GM21717 (cell line): ENCODE results near the gene APBA2.
"Not testable (repeated sequence)": the region's sequence is repeated elsewhere in the genome, so short reads cannot be mapped to it uniquely, and the experiment has no call there.

Experiments used
- ATAC-seq: cut with Tn5 transposase; IDR thresholded peaks from one replicate; pipeline ENCODE4 v1.9.1; 2021; ENCODE audit warnings: mild to moderate bottlenecking, moderate library complexity; ENCODE audit not compliant: unreplicated experiment

APBA2 gene

DNA sequence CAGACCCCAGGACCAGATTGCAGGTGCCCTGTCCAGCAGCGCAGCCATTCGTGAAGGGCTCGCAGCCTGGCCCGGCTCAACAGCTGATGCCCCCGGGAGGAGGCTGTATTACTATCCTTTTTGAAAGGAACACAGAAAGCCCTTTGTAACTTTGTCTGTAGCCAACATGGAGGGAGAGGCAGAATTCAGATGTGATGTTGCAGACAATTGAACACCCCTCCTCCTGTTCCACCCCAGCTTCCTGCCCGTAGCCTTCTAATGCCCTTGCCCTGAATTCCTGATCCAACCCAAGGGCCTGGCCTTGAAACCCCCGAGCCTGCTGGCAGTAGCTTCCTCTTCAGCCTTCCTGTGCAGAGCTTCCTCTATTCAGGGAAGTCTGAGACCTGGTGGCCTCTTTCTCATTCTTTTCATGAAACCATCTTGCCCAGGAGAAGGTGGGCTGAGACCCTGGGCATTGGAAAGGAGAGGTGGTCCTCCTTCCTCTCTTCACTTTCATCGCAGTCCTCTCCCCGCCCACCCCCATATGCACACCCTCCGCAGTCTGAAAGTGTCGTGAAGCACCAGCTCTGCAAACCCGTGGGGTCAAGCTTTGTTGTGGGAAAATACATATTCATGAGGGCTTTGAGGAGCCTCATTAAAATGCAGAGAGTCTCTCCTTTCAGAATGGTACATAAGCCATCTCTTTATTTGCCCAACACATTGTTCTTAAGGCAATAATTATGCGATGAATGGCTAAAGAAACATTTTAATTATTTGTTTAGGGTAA is 109.2 kb downstream of the APBA2 start:
- ATAC-seq: no peak

GRCh38 chr15:28995705-28996104 is 109.9 kb downstream of the APBA2 start:
- ATAC-seq: no peak

DNA sequence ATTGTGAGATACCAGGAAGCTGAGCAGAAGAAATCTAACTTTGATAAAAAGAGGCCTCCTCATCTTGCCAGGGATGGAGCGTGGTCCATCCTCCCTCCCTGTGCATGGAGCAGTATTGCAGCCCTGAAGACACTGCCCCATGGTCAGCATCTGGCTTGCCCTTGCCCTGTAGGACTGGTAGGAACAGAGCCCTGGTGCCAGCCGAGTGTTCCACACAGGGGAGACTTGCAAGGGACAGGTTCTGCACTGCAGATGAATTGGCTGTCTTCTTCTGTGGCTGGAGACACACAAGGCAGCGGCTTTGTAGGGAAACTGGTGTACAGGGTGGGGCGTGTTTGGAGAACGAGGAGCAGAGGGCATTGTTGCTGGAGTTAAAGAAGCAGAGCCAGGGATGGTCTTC is 110.5 kb downstream of the APBA2 start:
- no peak for ATAC-seq

DNA sequence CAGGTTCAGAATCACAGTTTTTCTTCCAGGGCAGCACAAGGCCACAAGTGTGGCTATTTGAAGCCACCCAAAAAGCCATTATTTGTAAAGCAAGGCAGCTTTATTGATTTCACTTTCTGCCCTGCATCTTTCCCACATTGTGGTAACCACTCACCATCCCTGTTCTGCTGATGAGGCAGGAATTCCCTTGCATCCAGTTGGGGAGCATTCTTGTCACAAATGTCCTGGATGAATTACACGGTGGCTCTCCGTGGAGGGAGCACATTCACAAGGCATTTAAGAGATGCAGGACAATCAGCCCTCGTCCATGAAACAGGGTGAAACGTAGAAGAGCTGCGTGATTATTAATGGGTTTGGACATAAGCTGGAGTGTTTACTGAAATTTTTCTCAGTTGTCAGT is 111.2 kb downstream of the APBA2 start:
- ATAC-seq: no peak

GRCh38 chr15:28997791-28998190 is 112.0 kb downstream of the APBA2 start:
- no peak for ATAC-seq

DNA sequence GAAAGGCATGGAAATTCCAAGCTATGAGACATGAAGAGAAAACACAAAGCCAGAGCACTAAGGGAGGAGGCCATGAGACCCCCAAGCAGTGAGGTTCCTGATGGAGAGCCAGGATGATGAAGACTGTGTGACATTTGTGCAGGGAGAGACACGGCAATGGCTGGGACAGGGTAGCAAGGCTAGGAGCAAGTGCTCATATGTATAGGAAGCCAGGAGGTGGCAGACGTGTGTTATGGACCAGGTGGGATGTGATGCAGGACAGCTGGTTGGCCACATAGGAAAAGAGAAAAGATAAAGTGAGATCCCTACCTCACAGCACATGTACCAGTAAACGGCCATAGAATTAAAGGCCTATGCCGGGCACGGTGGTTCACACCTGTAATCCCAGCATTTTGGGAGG is 112.7 kb downstream of the APBA2 start:
- no peak for ATAC-seq

DNA sequence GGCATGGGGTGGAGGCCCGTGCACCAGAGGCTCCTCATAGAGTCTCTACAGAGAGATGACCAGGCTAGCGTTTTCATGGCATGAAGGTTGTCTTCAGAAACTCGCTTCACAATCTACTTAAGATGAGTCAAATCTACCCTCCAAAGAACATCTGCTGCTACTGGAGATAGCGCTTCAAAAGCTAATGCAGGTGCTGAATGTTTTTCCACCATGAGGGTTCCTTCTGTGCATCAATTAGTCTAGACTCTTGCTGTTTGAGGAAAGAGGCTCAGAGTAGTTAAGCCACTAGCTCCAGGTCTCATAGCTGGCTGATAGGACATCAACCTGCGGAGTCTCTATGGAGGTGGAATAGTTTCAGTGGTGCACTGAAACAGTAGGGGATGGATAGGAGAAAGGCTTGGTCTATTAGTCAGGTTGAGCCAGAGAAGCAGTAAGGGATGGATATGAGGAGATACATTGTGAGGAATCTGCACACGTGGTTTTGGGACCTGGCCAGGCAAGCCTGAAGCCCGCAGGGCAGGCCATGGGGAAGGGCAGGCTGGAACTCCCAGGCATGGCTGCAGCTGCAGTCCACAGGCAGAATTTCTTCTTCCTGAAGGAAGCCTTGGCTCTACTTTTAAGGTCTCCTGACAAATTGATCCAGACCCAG is 117.5 kb downstream of the APBA2 start:
- ATAC-seq: no peak

- ATAC-seq: no peak
Measured at GRCh38 chr15:29003840-29004233, 118.1 kb downstream of the APBA2 start.

DNA sequence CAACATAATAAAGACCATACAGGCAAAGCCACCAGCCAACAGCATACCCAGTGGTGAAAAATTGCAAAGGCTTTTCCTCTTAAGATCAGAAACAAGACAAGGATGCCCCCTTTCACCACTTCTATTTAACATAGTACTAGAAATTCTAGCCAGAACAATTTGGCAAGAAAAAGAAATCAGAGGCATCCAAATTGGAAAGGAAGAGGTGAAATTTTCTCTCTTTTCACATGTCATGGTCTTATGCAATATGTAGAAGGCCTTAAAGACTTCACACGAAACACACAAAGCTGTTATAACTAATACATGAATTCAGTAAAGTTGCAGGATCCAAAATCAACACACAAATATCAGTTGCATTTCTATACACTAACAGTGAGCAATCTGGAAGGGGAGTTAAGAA is 120.2 kb downstream of the APBA2 start:
- no peak for ATAC-seq

GRCh38 chr15:29008846-29009245 is 123.1 kb downstream of the APBA2 start:
- ATAC-seq: no peak

DNA sequence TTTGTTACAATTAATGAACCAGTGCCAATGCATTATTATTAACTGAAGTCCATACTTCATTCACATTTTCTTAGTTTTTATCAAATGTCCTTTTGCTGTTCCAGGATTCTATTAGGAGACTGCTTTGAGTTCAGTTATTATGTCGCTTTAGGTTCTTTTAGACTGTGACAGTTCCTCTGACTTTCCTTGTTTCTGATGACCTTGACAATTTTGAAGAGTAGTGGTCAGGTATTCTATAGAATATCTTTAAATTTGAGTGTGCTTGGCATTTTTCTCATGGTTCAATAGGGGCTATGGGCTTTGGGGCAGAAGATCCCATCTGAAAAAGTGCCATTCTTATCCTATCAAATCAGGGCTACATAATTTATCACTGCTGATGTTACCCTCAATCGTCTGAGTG is 126.3 kb downstream of the APBA2 start:
- no peak for ATAC-seq

GRCh38 chr15:29014493-29014892 is 128.7 kb downstream of the APBA2 start:
- ATAC-seq: no peak

DNA sequence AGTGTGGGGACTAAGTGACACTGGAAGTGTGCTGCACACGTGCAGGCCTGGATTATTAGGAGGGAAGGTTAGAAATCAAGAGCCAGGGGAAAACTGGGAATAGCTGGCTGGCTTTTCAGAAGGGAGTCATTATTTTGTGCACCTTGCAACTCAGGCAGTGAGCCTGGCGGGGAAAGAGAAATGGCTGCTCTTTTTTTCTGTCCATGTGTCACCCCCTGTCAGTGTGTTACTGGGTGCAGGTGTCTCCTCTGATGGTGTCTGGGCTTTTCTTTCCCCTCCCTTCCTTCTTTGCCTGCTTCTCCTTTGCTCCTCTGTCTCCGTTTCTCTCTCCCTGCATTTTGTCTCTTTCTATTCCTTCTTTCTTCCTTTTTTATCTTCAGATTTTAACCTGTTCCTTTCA is 130.7 kb downstream of the APBA2 start:
- no peak for ATAC-seq

DNA sequence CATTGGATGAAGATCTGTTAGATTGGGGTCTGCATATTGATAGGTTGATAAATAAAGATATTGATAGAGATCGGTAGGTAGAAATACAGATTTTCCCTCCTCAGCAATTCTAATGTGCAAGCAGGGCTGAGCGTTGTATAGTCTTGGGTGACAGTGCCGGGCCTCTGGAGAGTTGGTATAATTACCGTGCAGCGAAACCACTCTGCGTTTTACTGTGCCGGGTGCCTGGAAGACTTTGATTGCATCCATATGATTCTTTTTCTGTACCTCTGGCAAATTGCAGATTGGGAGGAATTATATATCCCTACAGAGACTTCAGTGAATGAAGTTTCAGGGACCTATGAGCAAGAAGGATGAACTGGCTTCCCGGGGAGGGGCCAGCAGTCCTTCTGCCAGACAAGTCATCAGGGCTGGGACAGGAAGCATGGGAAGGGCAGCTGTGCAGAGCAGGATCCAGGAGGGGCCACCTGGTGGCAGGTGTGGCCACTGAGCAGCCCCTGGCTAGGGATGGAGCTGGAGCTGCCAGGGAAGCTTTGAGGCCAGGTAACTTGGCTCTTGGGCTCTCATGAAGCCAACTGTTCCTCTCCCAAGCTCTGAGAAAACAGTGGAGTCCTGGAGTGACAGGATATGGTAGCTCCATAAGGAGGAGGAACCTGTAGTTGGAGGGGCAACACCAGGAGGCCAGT is 132.5 kb downstream of the APBA2 start:
- no peak for ATAC-seq

- ATAC-seq: no peak
Measured at GRCh38 chr15:29018995-29019976, 133.5 kb downstream of the APBA2 start.

- ATAC-seq: no peak
Measured at GRCh38 chr15:29021857-29022256, 136.1 kb downstream of the APBA2 start.

- ATAC-seq: no peak
Measured at GRCh38 chr15:29024662-29025061, 138.9 kb downstream of the APBA2 start.

DNA sequence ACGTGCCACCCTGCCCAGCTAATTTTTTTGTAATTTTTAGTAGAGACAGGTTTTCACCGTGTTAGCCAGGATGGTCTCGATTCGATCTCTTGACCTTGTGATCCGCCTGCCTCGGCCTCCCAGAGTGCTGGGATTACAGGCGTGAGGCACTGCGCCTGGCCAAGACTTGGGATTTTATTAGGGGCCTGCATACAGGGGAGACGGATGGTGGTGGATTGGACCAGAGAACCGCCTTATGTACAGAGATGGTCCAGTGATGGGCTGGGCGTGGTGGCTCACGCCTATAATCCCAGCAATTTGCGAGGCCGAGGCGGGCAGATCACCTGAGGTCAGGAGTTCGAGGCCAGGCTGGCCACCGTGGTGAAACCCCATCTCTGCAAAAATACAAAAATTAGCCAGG is 139.6 kb downstream of the APBA2 start:
- ATAC-seq: not testable (repeated sequence)

DNA sequence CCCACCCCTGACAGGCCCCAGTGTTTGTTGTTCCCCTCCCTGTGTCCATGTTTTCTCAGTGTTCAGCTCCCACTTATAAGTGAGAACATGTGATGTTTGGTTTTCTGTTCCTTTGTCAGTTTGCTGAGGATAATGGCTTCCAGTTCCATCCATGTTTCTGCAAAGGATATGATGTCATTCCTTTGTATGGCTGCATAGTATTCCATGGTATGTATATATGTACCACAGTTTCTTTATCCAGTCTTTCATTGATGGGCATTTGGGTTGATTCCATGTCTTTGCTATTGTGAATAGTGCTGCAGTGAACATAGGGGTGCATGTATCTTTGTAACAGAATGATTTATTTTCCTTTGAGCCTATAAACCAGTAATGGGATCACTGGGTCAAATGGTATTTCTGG is 142.4 kb downstream of the APBA2 start:
- ATAC-seq: not testable (repeated sequence)

- ATAC-seq: no peak
Measured at GRCh38 chr15:29029651-29030195, 143.9 kb downstream of the APBA2 start.
